HG03558 (cell line): ENCODE data around the gene NAT8.
"Not testable (repeated sequence)": the region's sequence is repeated elsewhere in the genome, so short reads cannot be mapped to it uniquely, and the experiment has no call there.

Experiments
- ATAC-seq: cut with Tn5 transposase; IDR thresholded peaks from one replicate; pipeline ENCODE4 v1.9.1; 2021; ENCODE audit warnings: moderate number of reproducible peaks; ENCODE audit not compliant: unreplicated experiment; ENCODE audit errors: extremely low read depth

NAT8 gene

DNA sequence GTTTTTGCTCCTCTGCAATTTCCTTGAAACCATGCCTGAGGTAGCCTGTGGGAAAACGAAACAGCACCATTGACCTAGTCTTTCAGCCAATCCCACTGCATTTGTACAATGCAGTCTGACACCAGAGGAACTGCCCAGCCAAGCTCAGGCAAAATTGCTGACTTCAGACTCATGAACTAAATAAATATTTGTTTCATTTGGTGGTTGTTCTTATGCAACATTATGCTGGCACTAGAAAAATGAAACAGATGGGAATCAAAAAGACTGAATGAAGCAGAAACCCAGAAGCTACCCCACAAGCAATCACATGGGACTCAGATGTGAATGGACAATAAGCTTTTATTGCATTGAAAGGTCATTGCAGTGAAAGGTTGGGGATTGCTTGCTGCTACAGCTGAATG, 1.7 kb downstream of the NAT8 start:
- no peak for ATAC-seq

DNA sequence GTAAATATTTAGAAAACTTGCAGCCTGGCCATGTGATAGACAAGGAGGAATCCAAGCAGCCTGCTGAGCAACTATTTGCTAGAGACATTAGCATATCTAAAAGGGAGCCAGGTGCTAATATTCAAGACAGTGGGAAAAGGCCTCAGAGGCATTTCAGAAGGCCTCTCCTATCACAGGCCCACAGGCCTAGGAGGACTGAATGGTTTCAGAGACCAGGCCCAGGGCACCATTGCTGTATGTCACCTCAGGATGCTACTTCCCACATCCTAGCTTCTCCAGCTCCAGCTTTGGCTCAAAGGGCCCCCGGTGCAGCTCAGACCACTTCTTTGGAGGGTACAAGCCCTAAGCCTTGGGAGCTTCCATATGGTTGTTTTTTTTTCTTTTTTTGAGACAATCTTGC, 3.8 kb downstream of the NAT8 start:
- ATAC-seq: no peak

GRCh38 chr2:73636977-73637376, 5.2 kb downstream of the NAT8 start:
- ATAC-seq: not testable (repeated sequence)

- not testable (repeated sequence) for ATAC-seq
These were observed 11.5 kb downstream of the NAT8 start for GRCh38 chr2:73630662-73631266.

DNA sequence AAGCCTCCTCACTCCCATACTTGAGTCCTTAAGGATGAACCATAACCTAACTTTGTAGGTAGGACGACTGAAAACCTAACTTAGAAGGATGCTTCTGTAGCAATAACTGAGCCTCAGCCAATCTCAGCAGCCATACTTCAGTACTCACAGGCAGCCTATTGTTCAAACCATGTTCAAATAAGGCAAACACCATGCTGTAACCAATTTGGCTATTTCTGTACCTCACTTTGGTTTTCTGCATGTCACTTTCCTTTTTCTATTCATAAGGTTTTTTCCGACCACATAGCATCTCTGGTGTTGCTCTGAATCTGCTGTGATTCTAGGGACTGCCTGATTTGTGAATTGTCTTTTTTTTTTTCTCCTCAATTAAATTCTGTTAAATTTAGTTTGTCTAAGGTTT, 13.7 kb downstream of the NAT8 start:
- ATAC-seq: not testable (repeated sequence)

- not testable (repeated sequence) for ATAC-seq
These were observed 16.0 kb downstream of the NAT8 start for GRCh38 chr2:73626237-73626636.

- not testable (repeated sequence) for ATAC-seq
These were observed 17.6 kb downstream of the NAT8 start for GRCh38 chr2:73624625-73625024.

- ATAC-seq: not testable (repeated sequence)
These were observed 18.2 kb downstream of the NAT8 start for GRCh38 chr2:73624036-73624435.

DNA sequence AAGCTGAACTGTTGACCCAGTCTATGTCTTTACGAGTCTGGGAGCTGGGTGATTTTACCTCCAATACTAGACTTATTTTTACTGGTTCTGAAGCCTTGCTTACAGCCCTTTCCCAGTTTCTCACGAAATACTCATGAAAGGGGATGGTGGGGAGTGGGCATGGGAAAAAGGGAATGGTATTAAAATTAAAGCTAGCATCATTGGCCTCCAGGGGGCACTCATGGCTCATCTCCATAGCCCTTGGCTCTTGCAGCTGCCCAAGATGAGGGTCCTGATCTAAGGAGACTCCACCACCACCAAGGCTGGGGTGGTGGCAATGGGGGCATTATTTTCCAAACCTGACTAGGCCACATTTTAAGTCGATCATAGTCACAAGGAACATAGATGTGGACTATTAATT, 22.3 kb downstream of the NAT8 start:
- not testable (repeated sequence) for ATAC-seq

- no peak for ATAC-seq
These were observed 27.2 kb downstream of the NAT8 start for GRCh38 chr2:73614997-73615396.

- no peak for ATAC-seq
These were observed 28.1 kb downstream of the NAT8 start for GRCh38 chr2:73614105-73614504.

DNA sequence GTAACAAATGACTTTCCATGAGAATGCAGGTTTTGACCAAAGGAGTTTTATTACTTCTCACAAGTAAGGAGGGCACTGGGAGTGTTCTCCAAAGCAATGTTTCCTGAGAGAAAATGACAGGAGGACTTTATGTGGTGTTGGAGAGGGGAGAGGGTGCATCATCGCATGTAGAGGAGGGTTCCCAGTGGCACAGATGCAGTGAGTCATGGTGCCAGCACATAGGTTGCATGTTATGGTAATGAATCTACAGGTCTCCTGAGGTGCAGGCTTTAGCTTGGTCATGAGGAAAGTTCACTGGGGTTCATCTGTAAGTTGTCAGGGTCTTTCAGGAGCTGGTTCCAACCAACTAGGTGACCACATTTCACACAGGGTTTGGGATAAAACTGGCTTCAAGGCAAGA, 30.4 kb downstream of the NAT8 start:
- ATAC-seq: no peak

- no peak for ATAC-seq
These were observed 31.0 kb downstream of the NAT8 start for GRCh38 chr2:73611193-73611592.

- no peak for ATAC-seq
These were observed 32.1 kb downstream of the NAT8 start for GRCh38 chr2:73610111-73610510.

GRCh38 chr2:73604589-73604988, 37.6 kb downstream of the NAT8 start:
- ATAC-seq: not testable (repeated sequence)

DNA sequence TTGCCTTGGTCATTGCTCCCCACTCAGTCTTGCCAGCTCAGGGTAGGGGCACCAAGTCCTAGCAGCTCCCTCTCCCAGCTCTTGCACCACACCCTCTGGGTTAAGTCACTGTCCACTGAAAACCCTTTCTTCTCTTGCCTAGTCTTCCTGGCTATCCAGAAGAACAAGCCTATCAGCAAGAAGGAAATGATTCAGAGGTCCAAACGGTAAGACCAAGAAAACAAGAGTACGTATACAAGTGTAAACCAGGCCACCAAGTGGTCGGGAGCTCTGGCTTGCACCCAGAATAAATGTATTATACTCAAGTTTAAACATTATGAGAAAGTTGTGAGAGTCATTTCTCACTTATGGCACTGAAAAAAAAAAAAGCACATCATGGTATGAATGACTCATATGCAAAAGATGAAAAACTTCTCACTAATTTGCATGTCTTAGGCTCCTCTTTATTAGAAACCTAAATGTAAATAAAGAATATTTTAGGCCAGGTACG, 39.1 kb downstream of the NAT8 start:
- ATAC-seq: peak; percentile 68

DNA sequence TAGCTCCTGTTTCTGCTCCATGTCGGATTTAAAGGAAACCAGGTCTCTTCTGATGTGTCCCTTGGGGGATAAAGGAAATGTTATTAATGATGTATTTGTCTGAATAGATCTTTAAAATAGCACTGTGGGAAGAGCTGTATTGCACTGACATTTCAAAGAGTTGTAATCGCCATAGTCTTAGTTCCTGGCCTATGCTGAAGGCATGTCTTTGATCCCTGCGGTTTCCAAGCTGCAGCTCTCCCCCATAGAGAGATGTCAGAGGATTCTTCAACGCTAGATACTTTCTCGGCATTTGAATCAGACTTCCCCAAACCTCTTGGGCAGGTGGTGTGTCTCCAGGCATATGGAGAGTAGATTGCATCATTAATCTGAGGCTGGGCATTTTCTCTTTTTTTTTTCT, 40.4 kb downstream of the NAT8 start:
- no peak for ATAC-seq

DNA sequence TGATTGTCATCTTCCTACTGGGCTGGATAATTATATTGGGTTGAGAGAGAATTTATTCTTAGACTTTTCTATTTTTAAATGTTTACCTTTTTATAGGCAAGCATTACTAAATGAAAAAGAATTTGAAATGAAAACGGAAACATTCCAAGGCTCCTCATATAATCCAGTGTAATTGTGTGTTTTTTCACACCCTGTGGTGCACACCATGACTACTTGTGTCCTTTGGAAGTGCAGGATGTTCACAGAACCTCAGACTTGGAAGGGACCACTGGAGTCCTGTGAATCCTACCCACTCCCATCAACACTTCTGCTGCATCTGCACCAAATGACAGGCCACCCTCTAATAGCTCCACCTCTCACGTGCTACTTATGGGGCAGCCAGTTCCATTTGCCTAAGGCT, 48.0 kb downstream of the NAT8 start:
- no peak for ATAC-seq

GRCh38 chr2:73593680-73594079, 48.5 kb downstream of the NAT8 start:
- ATAC-seq: no peak
